ENCODE measurements around the gene SPG11.
"Not testable (repeated sequence)": the region's sequence is repeated elsewhere in the genome, so short reads cannot be mapped to it uniquely, and the experiment has no call there.

Gene SPG11

DNA sequence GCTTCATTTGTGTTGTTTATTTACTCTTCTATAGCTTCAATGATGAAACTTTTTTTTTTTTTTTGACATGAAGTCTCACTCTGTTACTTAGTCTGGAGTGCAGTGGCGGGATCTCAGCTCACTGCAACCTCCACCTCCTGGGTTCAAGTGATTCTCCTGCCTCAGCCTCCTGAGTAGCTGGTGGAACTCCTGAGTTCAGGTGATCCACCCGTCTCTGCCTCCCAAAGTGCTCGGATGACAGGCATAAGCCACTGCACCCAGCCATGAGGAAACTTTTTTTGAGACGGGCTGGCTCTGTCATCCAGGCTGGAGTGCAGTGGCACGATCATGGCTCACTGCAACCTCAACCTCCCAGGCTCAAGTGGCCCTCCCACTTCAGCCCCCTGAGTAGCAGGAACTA, 131.2 kb downstream of the SPG11 start:
- H3K79me1 ChIP-seq (ENCODE audit: low read depth, low read length); H4K8ac ChIP-seq (ENCODE audit: low read depth, low read length); H3K18ac ChIP-seq (ENCODE audit: low read length); H3K14ac ChIP-seq (ENCODE audit: low read length); H3K27ac ChIP-seq (replicated peaks; ENCODE audit: low read length); H3K27me3 ChIP-seq (ENCODE audit: control insufficient read depth in 3 of 3, insufficient read depth in 3 of 3, low read depth in 1 of 3, low read length in 3 of 3); H3K4me2 ChIP-seq (ENCODE audit: insufficient read depth, low read length, poor library complexity, severe bottlenecking); H2BK5ac ChIP-seq (ENCODE audit: low read length); H3K23ac ChIP-seq (ENCODE audit: low read depth, low read length, poor library complexity); DNase-seq (ENCODE audit: low spot score); H2AK5ac ChIP-seq (ENCODE audit: low read depth, low read length); H3K9ac ChIP-seq (ENCODE audit: low read depth, low read length, poor library complexity); H2BK120ac ChIP-seq (ENCODE audit: low read depth, low read length); H2BK12ac ChIP-seq (ENCODE audit: low read length); H3K9me3 ChIP-seq (replicated peaks in 1 of 2; ENCODE audit: control insufficient read depth in 2 of 2, insufficient read depth in 1 of 2, low read depth in 1 of 2, low read length in 2 of 2); H3K4me1 ChIP-seq (ENCODE audit: control insufficient read depth in 2 of 2, insufficient read depth in 1 of 2, low read depth in 1 of 2, low read length in 2 of 2); H4K91ac ChIP-seq (ENCODE audit: low read depth, low read length, poor library complexity); H3K4me3 ChIP-seq (ENCODE audit: low read length in 2 of 2); H3K4ac ChIP-seq (ENCODE audit: low read length); H2AFZ ChIP-seq (ENCODE audit: low read length); H2BK15ac ChIP-seq (ENCODE audit: low read length): not testable (repeated sequence)
- H3K36me3 ChIP-seq (replicated peaks in 1 of 2; ENCODE audit: control insufficient read depth in 2 of 2, insufficient read depth in 2 of 2, low read length in 2 of 2), result peaks cover 0 to 18% of the 10 kb centered on the region in 2 donors
- no CpG with 5 or more reads among the region's 5 CpGs for WGBS, 2 donors (ENCODE audit: extremely low coverage in 2 of 2, insufficient read length in 2 of 2, insufficient replicate concordance in 1 of 2)

DNA sequence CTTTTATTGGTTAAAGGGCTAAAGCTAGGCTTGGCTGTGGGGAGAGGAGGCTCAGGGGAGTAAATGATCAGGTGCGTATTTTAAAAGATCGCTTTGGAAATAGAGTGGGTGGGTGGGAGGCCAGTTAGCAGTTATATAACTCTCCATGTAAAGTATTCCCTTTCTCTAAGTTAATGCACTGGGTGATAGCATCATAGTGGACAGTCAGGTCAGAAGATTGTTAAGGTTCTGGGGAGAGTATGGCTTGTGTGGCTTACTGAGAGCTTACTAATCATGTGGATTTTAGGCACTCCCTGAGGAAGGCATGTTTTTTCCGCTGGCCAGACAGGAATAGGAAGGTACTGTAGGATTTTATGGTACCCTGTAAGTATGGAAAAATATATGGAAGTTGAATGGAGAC, 132.8 kb downstream of the SPG11 start:
- Histone ChIP-seq H3K79me1 (ENCODE audit: low read depth, low read length) (no peaks in the 10 kb centered on the region), H4K91ac (ENCODE audit: low read depth, low read length, poor library complexity) (no peak overlapping the region), H2BK12ac (ENCODE audit: low read length) (no peak overlapping the region), H3K4me1 (ENCODE audit: control insufficient read depth in 2 of 2, insufficient read depth in 1 of 2, low read depth in 1 of 2, low read length in 2 of 2) (no peaks in the 10 kb centered on the region), H3K4ac (ENCODE audit: low read length) (no peak overlapping the region), H3K18ac (ENCODE audit: low read length) (no peak overlapping the region), H3K4me3 (ENCODE audit: low read length in 2 of 2) (no peak overlapping the region), H4K8ac (ENCODE audit: low read depth, low read length) (no peak overlapping the region), H3K9me3 (replicated peaks in 1 of 2; ENCODE audit: control insufficient read depth in 2 of 2, insufficient read depth in 1 of 2, low read depth in 1 of 2, low read length in 2 of 2) (no peaks in the 10 kb centered on the region), H3K4me2 (ENCODE audit: insufficient read depth, low read length, poor library complexity, severe bottlenecking) (no peak overlapping the region), H3K9ac (ENCODE audit: low read depth, low read length, poor library complexity) (no peak overlapping the region), H3K27ac (replicated peaks; ENCODE audit: low read length) (no peak overlapping the region), H3K14ac (ENCODE audit: low read length) (no peak overlapping the region), H2BK15ac (ENCODE audit: low read length) (no peak overlapping the region), H3K27me3 (ENCODE audit: control insufficient read depth in 3 of 3, insufficient read depth in 3 of 3, low read depth in 1 of 3, low read length in 3 of 3) (no peaks in the 10 kb centered on the region), H2BK120ac (ENCODE audit: low read depth, low read length) (no peak overlapping the region), H2AFZ (ENCODE audit: low read length) (no peak overlapping the region), H2BK5ac (ENCODE audit: low read length) (no peak overlapping the region), H3K36me3 (replicated peaks in 1 of 2; ENCODE audit: control insufficient read depth in 2 of 2, insufficient read depth in 2 of 2, low read length in 2 of 2) (peaks cover 0 to 35% of the 10 kb centered on the region in 2 donors), H2AK5ac (ENCODE audit: low read depth, low read length) (no peak overlapping the region), H3K23ac (ENCODE audit: low read depth, low read length, poor library complexity) (no peak overlapping the region)
- no peak for DNase-seq (ENCODE audit: low spot score)
- no CpG with 5 or more reads among the region's 3 CpGs for WGBS, 2 donors (ENCODE audit: extremely low coverage in 2 of 2, insufficient read length in 2 of 2, insufficient replicate concordance in 1 of 2)

DNA sequence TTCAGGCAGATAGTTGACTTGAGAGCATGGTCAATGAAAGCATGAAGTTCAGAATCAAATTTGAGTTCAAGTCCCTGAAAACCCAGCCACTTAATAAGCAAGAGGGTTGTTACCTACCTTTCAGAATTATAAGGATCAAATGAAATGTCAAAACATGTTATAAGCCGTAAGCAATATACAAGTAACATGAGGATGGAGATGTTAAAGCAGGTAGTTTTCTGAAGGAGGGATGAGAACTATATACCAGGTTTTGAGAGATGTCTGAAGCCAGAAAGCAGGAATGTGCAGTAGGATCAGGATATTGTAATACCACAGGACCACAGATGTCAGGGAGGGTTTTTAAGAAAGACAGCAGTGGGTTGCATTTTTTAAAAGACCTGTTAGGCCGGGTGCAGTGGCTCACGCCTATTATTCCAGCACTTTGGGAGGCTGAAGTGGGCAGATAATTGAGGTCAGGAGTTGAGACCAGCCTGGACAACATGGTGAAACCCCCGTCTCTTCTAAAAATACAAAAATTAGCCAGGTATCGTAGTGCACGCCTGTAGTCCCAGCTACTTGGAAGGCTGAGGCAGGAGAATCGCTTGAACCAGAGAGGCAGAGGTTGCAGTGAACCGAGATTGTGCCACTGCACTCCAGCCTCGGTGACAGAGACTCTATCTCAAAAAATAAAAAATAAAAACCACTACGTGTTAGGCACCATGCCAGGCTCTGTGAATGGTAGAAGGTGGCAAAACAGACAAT, 133.4 kb downstream of the SPG11 start:
- Histone ChIP-seq H2BK5ac (ENCODE audit: low read length) (no peak overlapping the region), H3K4me2 (ENCODE audit: insufficient read depth, low read length, poor library complexity, severe bottlenecking) (no peak overlapping the region), H3K18ac (ENCODE audit: low read length) (no peak overlapping the region), H3K9me3 (replicated peaks in 1 of 2; ENCODE audit: control insufficient read depth in 2 of 2, insufficient read depth in 1 of 2, low read depth in 1 of 2, low read length in 2 of 2) (no peaks in the 10 kb centered on the region), H2BK120ac (ENCODE audit: low read depth, low read length) (no peak overlapping the region), H3K9ac (ENCODE audit: low read depth, low read length, poor library complexity) (no peak overlapping the region), H3K79me1 (ENCODE audit: low read depth, low read length) (no peaks in the 10 kb centered on the region), H3K4ac (ENCODE audit: low read length) (no peak overlapping the region), H3K27ac (replicated peaks; ENCODE audit: low read length) (no peak overlapping the region), H4K91ac (ENCODE audit: low read depth, low read length, poor library complexity) (no peak overlapping the region), H2BK15ac (ENCODE audit: low read length) (no peak overlapping the region), H4K8ac (ENCODE audit: low read depth, low read length) (no peak overlapping the region), H3K4me3 (ENCODE audit: low read length in 2 of 2) (no peak overlapping the region), H2BK12ac (ENCODE audit: low read length) (no peak overlapping the region), H2AFZ (ENCODE audit: low read length) (no peak overlapping the region), H3K23ac (ENCODE audit: low read depth, low read length, poor library complexity) (no peak overlapping the region), H2AK5ac (ENCODE audit: low read depth, low read length) (no peak overlapping the region), H3K36me3 (replicated peaks in 1 of 2; ENCODE audit: control insufficient read depth in 2 of 2, insufficient read depth in 2 of 2, low read length in 2 of 2) (peaks cover 3 to 39% of the 10 kb centered on the region in 2 donors), H3K4me1 (ENCODE audit: control insufficient read depth in 2 of 2, insufficient read depth in 1 of 2, low read depth in 1 of 2, low read length in 2 of 2) (no peaks in the 10 kb centered on the region), H3K27me3 (ENCODE audit: control insufficient read depth in 3 of 3, insufficient read depth in 3 of 3, low read depth in 1 of 3, low read length in 3 of 3) (no peaks in the 10 kb centered on the region), H3K14ac (ENCODE audit: low read length) (no peak overlapping the region)
- DNase-seq (ENCODE audit: low spot score), result no peak
- WGBS, 2 donors (ENCODE audit: extremely low coverage in 2 of 2, insufficient read length in 2 of 2, insufficient replicate concordance in 1 of 2), result no CpG with 5 or more reads among the region's 10 CpGs

DNA sequence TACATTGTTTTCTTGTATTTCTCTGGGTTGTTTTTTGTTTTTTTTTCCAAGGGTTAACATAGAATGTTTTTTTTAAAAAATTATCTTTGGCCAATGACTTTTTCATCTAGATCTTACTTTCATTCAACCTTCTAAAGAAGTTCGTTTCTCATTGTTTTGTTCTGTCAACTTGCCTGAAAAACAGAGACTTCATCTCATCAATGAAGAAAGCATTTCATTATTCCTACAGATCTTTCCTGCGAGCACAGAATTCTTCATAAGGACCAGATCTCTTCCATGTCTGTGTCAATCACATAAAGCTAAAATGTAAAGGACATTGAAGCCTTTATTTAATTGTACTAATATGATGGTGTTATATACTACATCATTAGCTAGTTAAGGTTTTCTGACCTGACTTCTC, 136.2 kb downstream of the SPG11 start:
- H3K27ac ChIP-seq (replicated peaks; ENCODE audit: low read length), result no peak overlapping the region
- no peak overlapping the region for H2BK15ac ChIP-seq (ENCODE audit: low read length)
- no peak overlapping the region for H4K91ac ChIP-seq (ENCODE audit: low read depth, low read length, poor library complexity)
- no peak overlapping the region for H3K4me3 ChIP-seq (ENCODE audit: low read length in 2 of 2)
- no peak overlapping the region for H3K18ac ChIP-seq (ENCODE audit: low read length)
- no peak overlapping the region for H3K14ac ChIP-seq (ENCODE audit: low read length)
- no peaks in the 10 kb centered on the region for H3K9me3 ChIP-seq (replicated peaks in 1 of 2; ENCODE audit: control insufficient read depth in 2 of 2, insufficient read depth in 1 of 2, low read depth in 1 of 2, low read length in 2 of 2)
- no peak overlapping the region for H2BK5ac ChIP-seq (ENCODE audit: low read length)
- no peaks in the 10 kb centered on the region for H3K79me1 ChIP-seq (ENCODE audit: low read depth, low read length)
- H3K9ac ChIP-seq (ENCODE audit: low read depth, low read length, poor library complexity), result no peak overlapping the region
- no peak overlapping the region for H2BK120ac ChIP-seq (ENCODE audit: low read depth, low read length)
- no peak overlapping the region for H2AK5ac ChIP-seq (ENCODE audit: low read depth, low read length)
- H2AFZ ChIP-seq (ENCODE audit: low read length), result no peak overlapping the region
- WGBS, 2 donors (ENCODE audit: extremely low coverage in 2 of 2, insufficient read length in 2 of 2, insufficient replicate concordance in 1 of 2), result no CpG with 5 or more reads among the region's 2 CpGs
- no peaks in the 10 kb centered on the region for H3K4me1 ChIP-seq (ENCODE audit: control insufficient read depth in 2 of 2, insufficient read depth in 1 of 2, low read depth in 1 of 2, low read length in 2 of 2)
- H3K4me2 ChIP-seq (ENCODE audit: insufficient read depth, low read length, poor library complexity, severe bottlenecking), result no peak overlapping the region
- H2BK12ac ChIP-seq (ENCODE audit: low read length), result no peak overlapping the region
- H3K27me3 ChIP-seq (ENCODE audit: control insufficient read depth in 3 of 3, insufficient read depth in 3 of 3, low read depth in 1 of 3, low read length in 3 of 3), result no peaks in the 10 kb centered on the region
- no peak overlapping the region for H4K8ac ChIP-seq (ENCODE audit: low read depth, low read length)
- H3K36me3 ChIP-seq (replicated peaks in 1 of 2; ENCODE audit: control insufficient read depth in 2 of 2, insufficient read depth in 2 of 2, low read length in 2 of 2), result peaks cover 7 to 55% of the 10 kb centered on the region in 2 donors
- DNase-seq (ENCODE audit: low spot score), result no peak
- H3K4ac ChIP-seq (ENCODE audit: low read length), result no peak overlapping the region
- no peak overlapping the region for H3K23ac ChIP-seq (ENCODE audit: low read depth, low read length, poor library complexity)
